Hepatocyte (in vitro differentiated cells): Measurements from ENCODE around the gene ATP6AP1. TPM values are rescaled to one million over a fixed set of nuclear protein-coding genes. Genes with fewer than 3 reads are reported as not detected.

ENCODE experiments used
- DNase-seq: peaks from one replicate; pipeline ENCODE4 v3.0.0-alpha.2; 2016; ENCODE audit warnings: low spot score
- H2AFZ ChIP-seq: fragments of 200-600 bp; sonication (generic); 2 replicates; pipeline ENCODE4 v1.6.0; 2016; ENCODE audit warnings: antibody characterized with exemption, mild to moderate bottlenecking
- H3K27ac ChIP-seq: fragments of 200-600 bp; sonication (generic); 2 replicates; pipeline ENCODE4 v1.5.1; 2016; ENCODE audit warnings: mild to moderate bottlenecking
- H3K27me3 ChIP-seq: fragments of 200-600 bp; sonication (generic); 2 replicates; pipeline ENCODE4 v1.6.1; 2016
- H3K36me3 ChIP-seq: fragments of 200-600 bp; sonication (generic); replicated peaks from 2 replicates; pipeline ENCODE4 v1.5.1; 2016; ENCODE audit warnings: low read depth; ENCODE audit not compliant: insufficient read depth
- H3K4me1 ChIP-seq: fragments of 200-600 bp; sonication (generic); 2 replicates; pipeline ENCODE4 v1.5.1; 2016; ENCODE audit warnings: mild to moderate bottlenecking, moderate library complexity; ENCODE audit not compliant: insufficient read depth
- H3K4me2 ChIP-seq: fragments of 200-600 bp; sonication (generic); 2 replicates; pipeline ENCODE4 v1.6.0; 2016
- H3K4me3 ChIP-seq: fragments of 200-600 bp; sonication (generic); 2 replicates; pipeline ENCODE4 v1.5.1; 2016; ENCODE audit warnings: mild to moderate bottlenecking
- H3K79me2 ChIP-seq: fragments of 200-600 bp; sonication (generic); 2 replicates; pipeline ENCODE4 v1.6.0; 2017; ENCODE audit warnings: mild to moderate bottlenecking
- H3K9me2 ChIP-seq: fragments of 200-600 bp; sonication (generic); replicated peaks from 2 replicates; pipeline ENCODE4 v1.6.0; 2017; ENCODE audit warnings: mild to moderate bottlenecking; ENCODE audit not compliant: insufficient read depth
- H3K9me3 ChIP-seq: fragments of 200-600 bp; sonication (generic); 2 replicates; pipeline ENCODE4 v1.5.1; 2016; ENCODE audit warnings: low read depth, mild to moderate bottlenecking
- H4K20me1 ChIP-seq: fragments of 200-600 bp; sonication (generic); 2 replicates; pipeline ENCODE4 v1.6.0; 2016; ENCODE audit warnings: mild to moderate bottlenecking; ENCODE audit not compliant: insufficient read depth, poor library complexity, severe bottlenecking
- CTCF ChIP-seq: fragments of 200-600 bp; sonication (generic); IDR thresholded peaks from 2 replicates; pipeline ENCODE4 v1.5.1; 2016; ENCODE audit warnings: antibody characterized with exemption, mild to moderate bottlenecking; ENCODE audit not compliant: poor library complexity
- EZH2 ChIP-seq: fragments of 200-600 bp; sonication (generic); IDR thresholded peaks from 2 replicates; pipeline ENCODE4 v1.6.1; 2016; ENCODE audit warnings: antibody characterized with exemption, mild to moderate bottlenecking, borderline replicate concordance
- EZH2phosphoT487 ChIP-seq: fragments of 200-600 bp; sonication (generic); IDR thresholded peaks from one replicate; pipeline ENCODE4 v1.6.1; 2018; ENCODE audit warnings: antibody characterized with exemption, mild to moderate bottlenecking, low read depth, moderate library complexity; ENCODE audit not compliant: unreplicated experiment, severe bottlenecking
- WGBS: methylation state at CpG from one replicate; pipeline ENCODE4 v1.1.6; 2016; ENCODE audit warnings: low lambda C conversion rate; ENCODE audit errors: missing lambda C conversion rate; 5-methylcytosine and 5-hydroxymethylcytosine counted together
- polyA plus RNA-seq: library from polyadenylated mRNA; unstranded; fragments of >200 nt; fragmentation: Nextera tagmentation; extraction: Ambion mirVana; gene quantifications from 2 replicates; pipeline ENCODE4 v1.2.1, GENCODE V29; 2016
- total RNA-seq: library from RNA; depleted of rRNA; stranded (reverse); fragments of >200 nt; gene quantifications from 2 replicates; pipeline ENCODE4 v1.2.3, GENCODE V29; 2014

ATP6AP1 gene
- total and polyA plus RNA-seq, 2 experiments from 2014 or later: 131 to 268 TPM

DNA sequence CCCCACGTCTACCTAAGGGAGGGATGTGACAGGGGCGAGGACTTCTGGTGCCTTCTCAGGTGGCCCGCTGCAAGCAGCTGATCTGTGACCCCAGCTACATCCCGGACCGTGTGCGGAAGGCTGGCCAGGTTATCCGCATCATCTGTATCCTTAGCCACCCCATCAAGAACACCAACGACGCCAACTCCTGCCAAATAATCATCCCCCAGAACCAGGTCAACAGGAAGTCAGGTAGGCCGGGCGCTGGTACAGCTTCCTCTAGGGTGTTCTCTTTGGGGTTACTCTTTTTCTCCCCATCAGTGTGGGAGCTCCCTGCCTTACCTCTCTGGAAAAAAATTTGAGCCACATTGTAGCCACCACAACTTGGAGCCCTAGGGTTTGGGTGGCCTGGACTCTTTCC lies 13.1 kb downstream of the ATP6AP1 start:
- H3K9me2 ChIP-seq: no peaks in the 10 kb centered on the region
- WGBS: 96% methylated on average over 11 of the region's 11 CpGs
- peaks cover 3% of the 10 kb centered on the region for H4K20me1 ChIP-seq
- H2AFZ ChIP-seq: no peak overlapping the region
- H3K4me1 ChIP-seq: no peaks in the 10 kb centered on the region
- no peaks in the 10 kb centered on the region for H3K36me3 ChIP-seq
- H3K9me3 ChIP-seq: no peaks in the 10 kb centered on the region
- H3K27ac ChIP-seq: no peak overlapping the region
- H3K27me3 ChIP-seq: no peaks in the 10 kb centered on the region
- no peak overlapping the region for H3K4me2 ChIP-seq
- no peak overlapping the region for H3K4me3 ChIP-seq
- TF ChIP-seq EZH2 (no peak), CTCF (no peak)
- H3K79me2 ChIP-seq: peaks cover 41% of the 10 kb centered on the region
- DNase-seq: no peak

DNA sequence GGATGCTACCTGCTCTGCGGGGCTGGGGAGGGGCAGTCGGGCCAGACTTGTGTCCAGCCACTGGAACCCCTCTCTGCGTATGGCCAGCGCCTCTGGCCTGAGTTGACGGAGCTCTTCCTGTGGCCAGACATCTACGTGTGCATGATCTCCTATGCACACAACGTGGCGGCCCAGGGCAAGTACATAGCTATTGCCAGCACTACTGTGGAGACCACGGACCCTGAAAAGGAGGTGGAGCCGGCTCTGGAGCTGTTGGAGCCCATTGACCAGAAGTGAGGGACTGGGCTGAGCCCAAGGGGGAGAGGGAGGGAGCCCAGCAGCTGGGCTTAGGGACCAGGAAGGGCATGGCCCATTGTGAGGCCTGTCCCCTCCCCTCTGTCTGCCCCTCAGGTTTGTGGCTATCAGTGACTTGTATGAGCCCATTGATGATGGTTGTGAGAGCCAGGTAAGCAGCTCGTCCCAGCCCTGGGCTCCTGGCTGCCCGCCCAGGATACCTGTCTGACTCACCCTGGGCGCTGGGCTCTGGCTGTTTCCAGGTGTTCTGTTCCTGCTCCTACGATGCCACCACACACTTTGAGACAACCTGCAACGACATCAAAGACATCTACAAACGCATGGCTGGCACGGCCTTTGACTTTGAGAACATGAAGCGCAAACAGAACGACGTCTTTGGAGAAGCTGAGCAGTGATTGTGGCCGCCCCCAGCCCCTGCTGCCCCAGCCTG lies 13.7 kb downstream of the ATP6AP1 start:
- no peak overlapping the region for H2AFZ ChIP-seq
- no peaks in the 10 kb centered on the region for H3K27me3 ChIP-seq
- 84% methylated on average over 21 of the region's 21 CpGs for WGBS
- no peaks in the 10 kb centered on the region for H3K9me3 ChIP-seq
- H3K27ac ChIP-seq: no peak overlapping the region
- H3K4me2 ChIP-seq: no peak overlapping the region
- DNase-seq: no peak
- no peak overlapping the region for H3K4me3 ChIP-seq
- no peaks in the 10 kb centered on the region for H3K4me1 ChIP-seq
- TF ChIP-seq CTCF: no peak
- no peak for TF ChIP-seq EZH2
- no peak for TF ChIP-seq EZH2phosphoT487
- H3K9me2 ChIP-seq: no peaks in the 10 kb centered on the region
- peaks cover 40% of the 10 kb centered on the region for H3K79me2 ChIP-seq
- no peaks in the 10 kb centered on the region for H3K36me3 ChIP-seq
- peaks cover 3% of the 10 kb centered on the region for H4K20me1 ChIP-seq

DNA sequence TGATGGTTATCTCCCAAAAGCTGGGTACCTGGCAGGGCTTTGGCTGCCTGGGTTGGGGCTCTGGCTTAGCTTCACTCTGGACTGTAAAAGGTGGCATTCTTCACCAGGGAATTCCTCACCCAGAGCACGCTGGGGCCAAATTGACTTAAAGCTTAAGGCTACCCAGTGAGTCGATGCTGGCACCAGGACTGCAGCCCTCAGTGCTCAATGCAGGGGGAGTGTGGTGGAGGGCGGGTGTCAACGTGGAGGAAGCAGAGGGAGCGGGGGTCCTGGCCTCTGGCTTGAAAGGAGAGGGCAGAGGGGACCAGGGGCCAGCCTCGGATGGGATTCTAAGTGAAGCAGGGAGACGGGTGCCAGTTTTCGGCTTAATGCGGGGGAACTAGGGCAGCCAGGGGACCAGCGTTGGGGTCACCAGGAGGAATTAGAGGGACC lies 15.0 kb downstream of the ATP6AP1 start:
- Histone ChIP-seq H3K27me3 (no peaks in the 10 kb centered on the region), H3K79me2 (peaks cover 27% of the 10 kb centered on the region), H3K4me3 (no peak overlapping the region), H4K20me1 (peaks cover 3% of the 10 kb centered on the region), H2AFZ (no peak overlapping the region), H3K4me1 (no peaks in the 10 kb centered on the region), H3K9me3 (no peaks in the 10 kb centered on the region), H3K27ac (peak overlapping the region; percentile 88), H3K4me2 (peak overlapping the region; percentile 87), H3K9me2 (no peaks in the 10 kb centered on the region), H3K36me3 (no peaks in the 10 kb centered on the region)
- no peak for DNase-seq
- 56% methylated on average over 7 of the region's 10 CpGs for WGBS
- no peak for TF ChIP-seq EZH2
- TF ChIP-seq EZH2phosphoT487: no peak

DNA sequence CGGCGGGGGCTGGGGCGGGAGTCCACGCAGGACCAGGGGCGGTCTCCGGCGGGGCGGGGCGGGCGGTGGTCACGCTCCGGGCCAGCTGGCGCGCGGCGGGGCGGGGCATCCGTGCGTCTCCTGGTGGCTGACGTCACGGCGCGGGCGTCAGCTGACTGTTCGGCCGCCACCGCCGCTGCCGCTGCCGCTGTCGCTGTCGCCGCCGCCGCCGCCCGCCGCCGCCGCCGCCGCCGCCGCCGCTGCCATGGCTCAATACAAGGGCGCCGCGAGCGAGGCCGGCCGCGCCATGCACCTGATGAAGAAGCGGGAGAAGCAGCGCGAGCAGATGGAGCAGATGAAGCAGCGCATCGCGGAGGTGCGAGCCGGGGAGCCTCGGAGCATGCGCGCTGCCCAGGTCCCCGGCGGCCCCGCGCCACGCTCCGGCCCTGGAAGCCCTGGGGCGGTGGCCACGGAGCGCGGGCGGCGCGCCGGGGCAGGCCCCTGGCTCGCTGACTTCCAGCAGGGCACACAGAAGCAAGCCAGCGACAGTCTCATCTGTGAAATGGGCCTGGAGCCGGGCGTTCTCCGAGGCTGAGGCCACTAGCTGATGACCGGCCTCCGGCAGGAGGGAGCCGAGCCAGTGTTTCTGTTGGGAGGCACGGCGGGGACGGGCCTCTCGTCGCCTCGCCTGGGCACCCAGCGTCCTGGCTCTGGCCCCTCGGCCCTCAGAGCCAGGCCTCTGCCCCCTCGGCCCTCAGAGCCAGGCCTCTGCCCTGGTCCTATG lies 15.7 kb downstream of the ATP6AP1 start, which contains the start of gene FAM50A:
Gene FAM50A, plus strand, starts transcription at position 150 of the 763 bp plus-strand sequence. Its CDS starts 95 bp downstream, at position 245.
- H3K79me2 ChIP-seq: peaks cover 20% of the 10 kb centered on the region
- WGBS: 34% methylated on average over 37 of the region's 94 CpGs
- peak within 1 kb of the TSS; percentile 88 for H3K27ac ChIP-seq
- DNase-seq: peak; percentile 89
- H3K27me3 ChIP-seq: no peaks in the 10 kb centered on the region
- peaks cover 3% of the 10 kb centered on the region for H4K20me1 ChIP-seq
- H3K9me2 ChIP-seq: no peaks in the 10 kb centered on the region
- peak within 1 kb of the TSS; percentile 36 for H3K4me3 ChIP-seq
- no peak for TF ChIP-seq EZH2phosphoT487
- no peak for TF ChIP-seq EZH2
- TF ChIP-seq CTCF: no peak
- H3K9me3 ChIP-seq: no peaks in the 10 kb centered on the region
- no peak within 1 kb of the TSS for H2AFZ ChIP-seq
- no peaks in the 10 kb centered on the region for H3K4me1 ChIP-seq
- no peaks in the 10 kb centered on the region for H3K36me3 ChIP-seq
- H3K4me2 ChIP-seq: peak within 1 kb of the TSS; percentile 87
